ENCODE measurements around the gene ACE2.
"Not testable (repeated sequence)": the region's sequence is repeated elsewhere in the genome, so short reads cannot be mapped to it uniquely, and the experiment has no call there.

The ACE2 gene

GRCh38 chrX:15600745-15601144 lies at the start of gene ACE2:
Gene ACE2, minus strand, starts transcription at chrX:15600960. Its CDS starts 49 bp downstream, at chrX:15600911.
- no peak for DNase-seq (ENCODE audit: low read depth)

GRCh38 chrX:15647510-15647909 lies 46.8 kb upstream of the ACE2 start:
- not testable (repeated sequence) for DNase-seq (ENCODE audit: low read depth)

GRCh38 chrX:15646543-15646942 lies 45.8 kb upstream of the ACE2 start:
- DNase-seq (ENCODE audit: low read depth), result no peak

GRCh38 chrX:15646031-15646430 lies 45.3 kb upstream of the ACE2 start:
- DNase-seq (ENCODE audit: low read depth), result no peak

- no peak for DNase-seq (ENCODE audit: low read depth)
Observed at GRCh38 chrX:15645266-15645665, 44.5 kb upstream of the ACE2 start.

- DNase-seq (ENCODE audit: low read depth), result no peak
Observed at GRCh38 chrX:15644560-15644872, 43.8 kb upstream of the ACE2 start.

GRCh38 chrX:15643786-15644559 lies 43.2 kb upstream of the ACE2 start:
- DNase-seq (ENCODE audit: low read depth), result no peak

- no peak for DNase-seq (ENCODE audit: low read depth)
Observed at GRCh38 chrX:15631637-15632036, 30.9 kb upstream of the ACE2 start.

- DNase-seq (ENCODE audit: low read depth), result no peak
Observed at GRCh38 chrX:15623054-15623453, 22.3 kb upstream of the ACE2 start.

- DNase-seq (ENCODE audit: low read depth), result no peak
Observed at GRCh38 chrX:15619053-15619755, 18.4 kb upstream of the ACE2 start.

GRCh38 chrX:15617111-15617510 lies 16.4 kb upstream of the ACE2 start:
- DNase-seq (ENCODE audit: low read depth), result peak; percentile 3

- peak; percentile 48 for DNase-seq (ENCODE audit: low read depth)
Observed at GRCh38 chrX:15616531-15616930, 15.8 kb upstream of the ACE2 start.

- DNase-seq (ENCODE audit: low read depth), result no peak
Observed at GRCh38 chrX:15607067-15607466, 6.3 kb upstream of the ACE2 start.

GRCh38 chrX:15606136-15606535 lies 5.4 kb upstream of the ACE2 start:
- DNase-seq (ENCODE audit: low read depth), result no peak

GRCh38 chrX:15605226-15605625 lies 4.5 kb upstream of the ACE2 start:
- no peak for DNase-seq (ENCODE audit: low read depth)

- DNase-seq (ENCODE audit: low read depth), result no peak
Observed at GRCh38 chrX:15602761-15603160, 2.0 kb upstream of the ACE2 start.

GRCh38 chrX:15601932-15602331 lies 1.2 kb upstream of the ACE2 start:
- no peak for DNase-seq (ENCODE audit: low read depth)

- DNase-seq (ENCODE audit: low read depth), result no peak
Observed at GRCh38 chrX:15600049-15600448, 711 bp downstream of the ACE2 start.

GRCh38 chrX:15599461-15599860 lies 1.3 kb downstream of the ACE2 start:
- no peak for DNase-seq (ENCODE audit: low read depth)

GRCh38 chrX:15598026-15598425 lies 2.7 kb downstream of the ACE2 start:
- no peak for DNase-seq (ENCODE audit: low read depth)

- DNase-seq (ENCODE audit: low read depth), result no peak
Observed at GRCh38 chrX:15594371-15594770, 6.4 kb downstream of the ACE2 start.

GRCh38 chrX:15579778-15580747 lies 20.7 kb downstream of the ACE2 start:
- no peak for DNase-seq (ENCODE audit: low read depth)

GRCh38 chrX:15576019-15576418 lies 24.7 kb downstream of the ACE2 start:
- DNase-seq (ENCODE audit: low read depth), result no peak

All from fibroblast of gingiva (primary cell).